Activated CD4-positive, alpha-beta T cell treated with anti-CD3 and anti-CD28 coated beads, Interleukin-2, amount 50 U/mL, for 24 hours (primary cell): ENCODE measurements around the gene BMP7.
"Not testable (repeated sequence)": the region's sequence is repeated elsewhere in the genome, so short reads cannot be mapped to it uniquely, and the experiment has no call there.

Source experiments
- DNase-seq, 2 donors: peaks; one replicate each; pipeline ENCODE4 v3.0.0-alpha.2; 2020; ENCODE audit warnings: low read depth in 1 of 2, low spot score in 1 of 2

The BMP7 gene

DNA sequence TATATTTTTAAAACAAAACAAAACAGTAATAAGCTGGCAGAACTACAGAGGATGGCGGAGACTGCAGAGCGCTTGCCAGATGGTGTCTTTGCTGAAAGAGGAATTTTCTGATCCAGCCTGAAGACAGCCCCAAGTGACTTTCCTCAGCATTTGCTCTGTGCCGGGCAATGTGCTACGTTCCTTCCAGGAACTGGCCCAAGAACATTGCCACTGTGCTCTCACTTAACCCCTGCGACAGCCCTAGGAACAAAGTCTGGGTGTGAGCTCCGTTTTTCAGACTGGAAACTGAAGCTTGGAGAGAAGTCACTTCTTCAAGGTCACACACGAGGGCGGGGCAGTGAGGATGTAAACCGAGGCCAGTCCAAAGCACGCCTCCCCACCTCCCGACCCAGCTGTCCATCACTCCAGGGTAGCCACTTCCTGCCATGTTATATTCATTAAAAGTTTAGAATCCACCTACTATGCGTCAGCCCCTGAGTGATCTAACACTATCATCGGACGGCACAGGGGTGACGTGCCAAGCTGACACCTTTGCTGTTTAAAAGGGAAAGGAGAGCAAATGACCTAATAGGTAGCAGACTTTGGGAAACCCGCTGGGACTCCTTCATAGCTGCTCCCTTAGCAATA is 22.3 kb upstream of the BMP7 start:
- DNase-seq = no peak

DNA sequence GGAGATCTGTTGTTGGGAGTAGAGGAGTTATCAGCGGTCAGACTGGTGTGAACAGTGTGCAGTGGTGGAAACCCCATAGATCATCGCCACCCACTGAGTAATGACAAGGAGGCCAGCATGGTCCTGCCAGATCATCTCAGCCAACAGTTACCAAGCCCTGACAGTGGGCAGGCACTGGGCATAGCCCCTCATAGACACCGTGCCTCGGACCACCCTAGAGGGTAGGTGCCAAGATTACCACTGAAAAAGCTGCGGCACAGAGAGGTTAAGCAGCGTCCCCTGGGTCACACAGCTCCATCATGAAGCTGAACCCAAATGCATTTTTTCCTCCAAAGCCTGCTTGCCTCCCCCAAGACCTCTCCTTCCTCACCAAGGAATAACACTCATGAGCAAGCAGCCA is 21.5 kb upstream of the BMP7 start:
- DNase-seq = no peak

DNA sequence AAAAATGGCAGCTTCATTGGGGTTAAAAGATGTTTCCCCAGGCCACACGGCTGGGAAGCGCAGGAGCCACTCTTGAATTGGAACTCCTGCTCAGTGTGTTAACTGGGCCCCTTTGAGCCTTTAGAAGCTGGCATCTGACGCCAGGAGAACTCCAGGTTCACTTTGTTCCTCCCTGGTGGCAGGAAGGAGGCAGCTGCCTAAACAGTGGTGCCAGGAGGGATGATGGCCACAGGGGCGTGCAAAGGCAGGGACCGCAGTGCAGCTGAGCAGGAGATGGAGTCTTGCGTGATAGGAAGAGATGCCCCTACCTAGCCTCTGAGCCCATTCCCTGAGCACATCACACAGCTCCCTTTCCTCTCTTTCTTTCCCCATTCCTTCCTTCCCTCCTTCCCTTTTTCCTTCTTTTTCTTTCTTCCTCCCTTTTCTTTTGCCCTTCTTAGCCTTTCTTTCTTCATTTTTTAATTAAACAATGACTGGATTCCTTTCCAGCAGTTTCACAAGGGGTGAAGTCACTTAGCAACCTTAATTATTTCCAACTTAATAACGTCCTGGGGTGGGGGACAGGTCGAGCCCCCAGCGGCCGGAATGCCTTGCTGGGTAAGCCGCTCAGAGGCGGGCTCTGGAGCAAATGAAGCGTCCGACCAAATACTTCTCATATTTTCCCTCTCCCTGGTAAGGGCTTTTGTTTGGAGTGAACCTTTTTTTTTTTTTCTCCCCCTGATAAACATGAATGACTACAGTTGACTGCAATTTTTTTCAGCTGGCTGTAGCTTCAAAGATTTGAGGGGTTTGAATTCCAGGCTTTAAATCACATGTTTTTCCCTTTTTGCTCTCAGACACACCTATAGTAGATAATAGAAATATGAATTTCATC is 20.8 kb upstream of the BMP7 start:
- no peak for DNase-seq

GRCh38 chr20:57283860-57284259 is 17.4 kb upstream of the BMP7 start:
- no peak for DNase-seq

DNA sequence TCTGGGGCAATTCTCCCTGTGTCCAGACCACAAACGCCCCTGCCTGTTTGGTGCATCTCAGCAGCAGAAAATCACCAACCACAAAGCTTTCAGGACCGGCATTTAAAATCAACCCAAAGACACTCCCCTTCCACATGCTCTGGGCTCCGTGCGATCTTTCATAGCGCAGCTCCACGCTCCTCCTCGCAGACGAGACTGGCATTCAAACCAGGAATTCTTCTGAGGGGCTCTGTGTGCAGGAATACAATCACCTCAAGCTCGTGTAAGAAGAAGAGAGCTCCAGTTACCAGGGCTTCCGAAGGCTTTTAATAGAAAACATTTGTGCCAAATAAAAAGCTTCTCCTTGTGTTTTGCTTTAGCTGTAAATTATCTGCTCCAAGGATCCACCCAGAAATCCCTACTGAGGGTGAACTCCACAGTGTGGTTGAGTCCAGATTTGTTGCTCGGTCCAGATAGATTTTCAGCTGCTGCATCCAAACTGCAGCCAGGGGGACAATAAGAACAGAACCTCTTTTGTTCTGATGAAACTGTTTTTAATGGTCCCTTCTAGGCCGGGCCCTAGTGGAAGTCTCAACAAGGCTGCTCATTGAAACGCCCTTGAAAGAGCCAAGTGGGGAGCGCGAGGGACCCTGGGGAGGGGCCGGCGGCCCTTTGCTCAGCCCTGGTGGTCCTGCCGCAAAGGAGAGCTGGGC is 16.4 kb upstream of the BMP7 start:
- no peak for DNase-seq

DNA sequence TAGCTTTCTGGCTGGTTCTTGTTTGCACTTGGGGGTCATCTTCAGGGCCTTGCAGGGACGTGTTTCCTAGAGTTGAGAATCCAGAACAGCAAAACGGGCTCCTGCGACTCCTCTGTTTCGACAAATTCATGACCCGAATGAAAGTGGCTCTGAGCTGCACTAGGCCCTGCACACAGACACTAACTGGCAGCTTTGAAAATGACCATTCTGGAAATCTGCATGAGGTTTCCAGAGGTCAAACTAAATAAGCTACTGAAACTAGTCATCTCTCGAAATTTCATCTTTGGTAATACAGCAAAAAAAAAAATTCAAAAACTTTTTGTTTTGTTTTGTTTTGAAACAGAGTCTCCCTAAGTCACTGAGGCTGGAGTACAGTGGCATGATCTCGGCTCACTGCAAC is 15.5 kb upstream of the BMP7 start:
- no peak for DNase-seq

DNA sequence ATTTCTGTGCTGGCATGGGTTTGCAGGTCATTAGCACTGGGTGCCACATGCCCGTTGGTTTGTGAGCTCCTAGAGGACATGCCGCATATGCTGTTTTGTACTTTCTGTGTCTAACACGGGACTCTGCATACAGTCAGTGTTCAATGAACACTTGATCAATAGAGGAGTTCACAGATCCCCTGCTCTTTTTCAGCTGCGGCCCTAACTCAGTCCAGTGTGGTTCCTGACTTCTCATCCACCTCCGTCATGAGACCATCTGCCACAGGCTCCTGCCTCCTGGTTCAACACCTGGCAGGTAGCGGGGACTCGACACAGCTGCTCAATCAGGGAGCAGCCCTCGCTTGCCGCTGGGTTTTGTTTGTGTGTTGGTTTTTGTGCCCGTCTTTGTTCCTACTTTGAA is 13.8 kb upstream of the BMP7 start:
- DNase-seq = no peak

GRCh38 chr20:57279548-57279947 is 13.1 kb upstream of the BMP7 start:
- DNase-seq = not testable (repeated sequence)

DNA sequence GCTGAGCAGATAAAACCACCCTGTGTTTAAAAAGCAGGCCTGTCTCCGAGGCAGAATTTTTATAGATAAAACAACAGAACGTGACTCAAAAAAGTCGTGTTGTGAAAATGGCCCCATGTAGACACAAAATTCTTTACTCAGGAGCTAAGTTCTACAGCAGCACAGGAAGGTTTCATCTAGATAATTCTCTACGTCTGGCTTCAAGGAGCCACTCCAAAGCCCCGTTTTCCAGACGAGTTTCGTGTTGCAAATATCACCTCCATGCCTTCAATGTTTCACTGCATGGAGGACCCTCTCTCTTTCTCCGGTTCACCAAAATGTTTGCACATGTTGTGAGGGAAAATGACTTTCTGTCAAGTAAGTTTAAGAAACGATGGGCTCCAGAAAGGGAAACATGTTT is 12.0 kb upstream of the BMP7 start:
- no peak for DNase-seq

- no peak for DNase-seq
Measured at GRCh38 chr20:57277398-57278105, 11.1 kb upstream of the BMP7 start.

GRCh38 chr20:57276221-57276620 is 9.8 kb upstream of the BMP7 start:
- no peak for DNase-seq

GRCh38 chr20:57275813-57276212 is 9.4 kb upstream of the BMP7 start:
- no peak for DNase-seq

DNA sequence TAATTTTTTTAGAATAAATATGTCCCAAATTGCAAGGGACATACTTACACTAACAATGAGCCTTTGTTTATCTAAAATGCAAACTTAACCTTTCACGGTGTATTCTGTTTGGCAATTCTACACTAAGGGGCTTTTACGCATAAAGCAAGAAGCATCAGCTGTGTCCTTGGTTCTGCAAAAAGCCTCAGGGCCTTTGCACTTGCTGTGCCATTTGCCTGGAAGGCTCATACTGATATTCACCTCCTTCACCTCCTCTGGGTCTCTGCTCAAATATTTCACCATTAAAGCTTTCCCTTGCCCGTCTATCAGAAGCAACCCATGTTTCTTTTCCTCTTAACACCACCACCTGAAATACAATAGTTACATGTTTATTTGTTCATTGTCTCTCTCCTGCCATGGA is 8.9 kb upstream of the BMP7 start:
- no peak for DNase-seq

GRCh38 chr20:57274846-57275245 is 8.4 kb upstream of the BMP7 start:
- no peak for DNase-seq

- DNase-seq = no peak
Measured at GRCh38 chr20:57274299-57274698, 7.9 kb upstream of the BMP7 start.

DNA sequence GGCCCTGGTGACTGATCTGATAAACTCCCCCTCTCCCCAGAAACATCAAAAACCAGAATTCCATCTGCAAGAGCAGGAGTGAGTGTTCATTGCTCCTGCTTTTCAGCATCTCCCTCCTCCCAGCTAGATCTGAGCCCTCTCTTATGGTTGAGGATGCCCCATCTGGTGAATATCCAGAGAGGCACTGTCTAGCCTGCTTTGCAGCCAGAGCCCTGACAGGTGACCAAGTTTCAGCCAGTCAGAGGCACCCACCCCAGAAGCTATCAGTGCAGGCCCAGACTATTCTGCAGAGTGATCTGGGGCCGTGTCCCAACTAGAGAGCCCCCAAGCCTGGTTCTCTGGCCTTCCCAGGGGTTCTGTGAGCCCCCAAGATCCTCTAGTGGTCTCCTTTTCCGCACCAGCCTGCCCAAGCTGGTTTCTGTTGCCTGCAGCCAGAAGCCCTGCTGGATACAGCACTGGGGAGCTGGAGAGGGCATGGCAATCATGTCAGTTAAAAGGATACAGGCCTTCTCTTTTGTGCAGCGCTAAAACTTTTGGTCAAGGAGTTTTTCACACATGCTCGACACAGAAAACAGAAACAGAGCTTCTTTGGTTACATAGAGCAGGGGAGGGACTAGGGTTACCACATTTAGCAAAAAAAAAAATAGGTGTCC is 6.6 kb upstream of the BMP7 start:
- DNase-seq = no peak

DNA sequence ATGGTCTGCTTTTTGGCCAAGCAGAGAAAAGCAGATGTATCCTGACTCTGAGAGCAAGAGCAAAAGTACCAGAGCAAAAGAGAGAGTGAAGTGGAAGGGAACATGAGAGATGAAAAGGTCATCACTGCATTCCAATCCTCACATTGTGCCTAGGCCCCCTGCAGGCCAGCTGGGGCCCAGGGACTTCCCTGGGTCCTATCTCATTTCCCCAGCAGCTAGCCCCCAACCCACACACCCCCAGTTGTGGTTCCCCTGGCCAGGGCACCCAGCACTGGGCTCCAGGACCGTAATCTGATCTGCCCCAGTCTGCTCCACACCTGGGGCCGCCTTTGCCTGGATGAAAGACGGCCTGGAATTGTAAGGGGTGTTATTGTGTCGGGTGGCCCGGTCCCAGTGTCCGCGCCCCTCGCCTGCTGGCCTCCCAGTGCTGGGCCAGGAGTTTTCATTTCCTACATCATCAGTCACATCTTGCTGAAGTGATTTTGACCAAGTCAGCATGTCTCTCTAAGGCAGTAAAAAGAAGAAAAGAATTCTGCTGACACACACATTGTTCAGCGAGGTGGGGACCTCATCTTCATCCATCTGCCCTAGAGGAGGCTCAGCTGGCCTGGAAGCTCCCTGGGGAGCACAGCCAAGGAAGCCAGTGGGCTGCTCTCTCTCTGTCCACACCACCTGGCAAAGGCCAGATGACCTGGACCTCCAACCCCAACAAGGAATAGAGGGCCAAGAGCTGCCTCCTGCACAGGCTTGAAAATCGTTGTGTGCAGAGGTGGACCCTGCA is 4.0 kb upstream of the BMP7 start:
- DNase-seq = no peak

- DNase-seq = no peak
Measured at GRCh38 chr20:57269148-57269984, 2.9 kb upstream of the BMP7 start.

- no peak for DNase-seq
Measured at GRCh38 chr20:57268399-57269076, 2.1 kb upstream of the BMP7 start.
